Ovary (tissue), 3 donors: Measurements from ENCODE around the gene INPP5D.

Experiments
- EP300 ChIP-seq: sonication (generic); formaldehyde crosslinking; IDR thresholded peaks from one replicate; pipeline ENCODE4 v1.6.1; 2017; ENCODE audit warnings: antibody characterized with exemption
- POLR2A ChIP-seq: fragments of 450-650 bp; IDR thresholded peaks from one replicate; pipeline ENCODE4 v1.6.1; 2017; ENCODE audit warnings: antibody characterized with exemption, mild to moderate bottlenecking, moderate library complexity
- TF ChIP-seq, protein P1 (sequence below), 3 donors: fragments of 450-650 bp in 2 of 3; fragments of 200-600 bp in 1 of 3; IDR thresholded peaks; one replicate each; pipeline versions ENCODE4 v1.5.1 to v1.8.0; 2016 to 2022; ENCODE audit warnings: antibody characterized with exemption in 3 of 3, mild to moderate bottlenecking in 1 of 3
- donor health status: DM: no; HTN: no; CAD: no.

GRCh38 chr2:233029321-233029720, 30.8 kb upstream of the INPP5D start:
- TF ChIP-seq POLR2A (no peak), EP300 (no peak)
- TF ChIP-seq, protein P1, sequence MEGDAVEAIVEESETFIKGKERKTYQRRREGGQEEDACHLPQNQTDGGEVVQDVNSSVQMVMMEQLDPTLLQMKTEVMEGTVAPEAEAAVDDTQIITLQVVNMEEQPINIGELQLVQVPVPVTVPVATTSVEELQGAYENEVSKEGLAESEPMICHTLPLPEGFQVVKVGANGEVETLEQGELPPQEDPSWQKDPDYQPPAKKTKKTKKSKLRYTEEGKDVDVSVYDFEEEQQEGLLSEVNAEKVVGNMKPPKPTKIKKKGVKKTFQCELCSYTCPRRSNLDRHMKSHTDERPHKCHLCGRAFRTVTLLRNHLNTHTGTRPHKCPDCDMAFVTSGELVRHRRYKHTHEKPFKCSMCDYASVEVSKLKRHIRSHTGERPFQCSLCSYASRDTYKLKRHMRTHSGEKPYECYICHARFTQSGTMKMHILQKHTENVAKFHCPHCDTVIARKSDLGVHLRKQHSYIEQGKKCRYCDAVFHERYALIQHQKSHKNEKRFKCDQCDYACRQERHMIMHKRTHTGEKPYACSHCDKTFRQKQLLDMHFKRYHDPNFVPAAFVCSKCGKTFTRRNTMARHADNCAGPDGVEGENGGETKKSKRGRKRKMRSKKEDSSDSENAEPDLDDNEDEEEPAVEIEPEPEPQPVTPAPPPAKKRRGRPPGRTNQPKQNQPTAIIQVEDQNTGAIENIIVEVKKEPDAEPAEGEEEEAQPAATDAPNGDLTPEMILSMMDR (IDR thresholded peaks at IDR 0.05) = no peak
